Gastrocnemius medialis (tissue), 4 donors: Measurements from ENCODE around the gene XYLT1. TPM values are rescaled to one million over a fixed set of nuclear protein-coding genes. Genes with fewer than 3 reads are reported as not detected.

ENCODE experiments used
- ATAC-seq, 2 donors: fragments of 150-250 bp; one replicate each; pipeline ENCODE4 v1.9.1; 2016
- DNase-seq, 2 donors: peaks; one replicate each; pipeline ENCODE4 v3.0.0-alpha.2; 2019
- H3K27ac ChIP-seq, 4 donors: fragments of 200-600 bp; sonication (generic); 1 replicate in 1 of 4; 2 replicates in 3 of 4; pipeline ENCODE4 v1.5.1; 2016 to 2018; ENCODE audit warnings: mild to moderate bottlenecking in 2 of 4, moderate library complexity in 1 of 4
- H3K27me3 ChIP-seq, 3 donors: fragments of 200-600 bp; sonication (generic) in 2 of 3; 1 replicate in 1 of 3; 2 replicates in 2 of 3; pipeline versions ENCODE4 v1.5.1 to v1.6.0; 2016 to 2019; ENCODE audit warnings: mild to moderate bottlenecking in 1 of 3, moderate library complexity in 1 of 3
- H3K36me3 ChIP-seq, 2 donors: fragments of 200-600 bp; sonication (generic) in 1 of 2; one replicate each; pipeline ENCODE4 v1.5.1; 2017 to 2018
- H3K4me1 ChIP-seq, 2 donors: fragments of 200-600 bp; sonication (generic) in 1 of 2; one replicate each; pipeline ENCODE4 v1.5.1; 2016 to 2017; ENCODE audit warnings: mild to moderate bottlenecking in 2 of 2
- H3K4me3 ChIP-seq, 4 donors: fragments of 200-600 bp; sonication (generic) in 3 of 4; 1 replicate in 1 of 4; 2 replicates in 3 of 4; pipeline ENCODE4 v1.5.1; 2016 to 2019; ENCODE audit warnings: mild to moderate bottlenecking in 2 of 4
- H3K9me3 ChIP-seq, 3 donors: fragments of 200-600 bp; sonication (generic) in 2 of 3; 1 replicate in 1 of 3; 2 replicates in 2 of 3; pipeline ENCODE4 v1.5.1; 2016 to 2019
- CTCF ChIP-seq, 5 experiments: fragments of 450-650 bp in 3 of 5; fragments of 200-600 bp in 2 of 5; sonication (generic) in 2 of 5; IDR thresholded peaks in 4 of 5; conservative IDR thresholded peaks in 1 of 5; 1 replicate in 4 of 5; 2 replicates in 1 of 5; pipeline ENCODE4 v1.5.1; 2016 to 2019; ENCODE audit warnings: antibody characterized with exemption in 5 of 5, mild to moderate bottlenecking in 3 of 5, moderate library complexity in 3 of 5
- POLR2A ChIP-seq, 2 donors: fragments of 450-650 bp; IDR thresholded peaks; one replicate each; pipeline ENCODE4 v1.6.1; 2017; ENCODE audit warnings: antibody characterized with exemption in 2 of 2, mild to moderate bottlenecking in 2 of 2, moderate library complexity in 2 of 2
- in situ Hi-C, 4 donors: fragments of 200-750 bp; cut with MboI; loops; one replicate each; pipeline versions ENCODE4 v1.15.0 to v1.8.0; 2017; ENCODE audit warnings: low sequenced_read_pairs in 4 of 4
- intact Hi-C: fragments of 100-400 bp; cut with DNase I; formaldehyde crosslinking; loops from one replicate; pipeline ENCODE4 v1.15.1; 2023; ENCODE audit warnings: low total_unique reads
- total RNA-seq, 4 donors: library from RNA; depleted of rRNA; stranded (reverse); fragments of >200 nt; gene quantifications; one replicate each; pipeline versions ENCODE4 v1.1.0 to v1.2.3, GENCODE V29; 2016

XYLT1 gene
- total RNA-seq, 4 donors from 2014 or later, result 0.87 to 7.9 (median 1.4) TPM

GRCh38 chr16:17451843-17452242 lies 18.9 kb downstream of the XYLT1 start:
- no peak overlapping the region for H3K4me3 ChIP-seq
- no peak for DNase-seq
- ATAC-seq, result no peak
- H3K27ac ChIP-seq, result no peak overlapping the region
- H3K36me3 ChIP-seq, result no peaks in the 10 kb centered on the region
- in situ Hi-C loops, result loop anchor here in 2 of 4 donors (25.0 kb wide), 3 partner anchors 215 to 590 kb away; no protein-coding TSS in a partner anchor
- TF ChIP-seq POLR2A (IDR thresholded peaks at IDR 0.05), result no peak
- TF ChIP-seq CTCF (IDR thresholded peaks at IDR 0.05 in 4 of 5, conservative IDR thresholded peaks at IDR 0.05 in 1 of 5), result no peak
- H3K4me1 ChIP-seq, result no peaks in the 10 kb centered on the region
- intact Hi-C loops, result no loop called here
- H3K9me3 ChIP-seq, result no peaks in the 10 kb centered on the region
- H3K27me3 ChIP-seq, result peaks cover 0 to 3% (median 0%) of the 10 kb centered on the region in 3 donors

- Histone ChIP-seq H3K27ac (no peak overlapping the region), H3K4me1 (peaks cover 0 to 4% of the 10 kb centered on the region in 2 donors), H3K9me3 (no peaks in the 10 kb centered on the region), H3K36me3 (no peaks in the 10 kb centered on the region), H3K27me3 (peaks cover 0 to 3% (median 0%) of the 10 kb centered on the region in 3 donors), H3K4me3 (no peak overlapping the region)
- no peak for DNase-seq
- in situ Hi-C loops, result loop anchor here in 2 of 4 donors (25.0 kb wide), 3 partner anchors 213 to 588 kb away; no protein-coding TSS in a partner anchor
- ATAC-seq, result no peak
- TF ChIP-seq POLR2A (IDR thresholded peaks at IDR 0.05) (no peak), CTCF (IDR thresholded peaks at IDR 0.05 in 4 of 5, conservative IDR thresholded peaks at IDR 0.05 in 1 of 5) (no peak)
- intact Hi-C loops, result no loop called here
Observed at GRCh38 chr16:17450291-17450690, 20.5 kb downstream of the XYLT1 start.

GRCh38 chr16:17448640-17449638 lies 21.8 kb downstream of the XYLT1 start:
- no peaks in the 10 kb centered on the region for H3K9me3 ChIP-seq
- H3K36me3 ChIP-seq, result no peaks in the 10 kb centered on the region
- TF ChIP-seq CTCF (IDR thresholded peaks at IDR 0.05 in 4 of 5, conservative IDR thresholded peaks at IDR 0.05 in 1 of 5), result no peak
- TF ChIP-seq POLR2A (IDR thresholded peaks at IDR 0.05), result no peak
- peaks cover 0 to 4% of the 10 kb centered on the region in 2 donors for H3K4me1 ChIP-seq
- in situ Hi-C loops (no loop called here), intact Hi-C loops (no loop called here)
- ATAC-seq, result peak in 1 of 2 donors; percentile 33
- no peak overlapping the region for H3K27ac ChIP-seq
- peaks cover 0 to 3% (median 0%) of the 10 kb centered on the region in 3 donors for H3K27me3 ChIP-seq
- no peak overlapping the region for H3K4me3 ChIP-seq
- peak in 1 of 2 donors; percentile 42 for DNase-seq

- no peaks in the 10 kb centered on the region for H3K9me3 ChIP-seq
Observed at GRCh38 chr16:17447101-17447569, 23.6 kb downstream of the XYLT1 start.

More at GRCh38 chr16:17447101-17447569, 23.6 kb downstream of the XYLT1 start:
- Histone ChIP-seq H3K27me3 (peaks cover 0 to 3% (median 0%) of the 10 kb centered on the region in 3 donors), H3K36me3 (no peaks in the 10 kb centered on the region), H3K4me3 (no peak overlapping the region), H3K4me1 (peaks cover 0 to 4% of the 10 kb centered on the region in 2 donors), H3K27ac (no peak overlapping the region)
- DNase-seq (no peak), ATAC-seq (no peak)
- in situ Hi-C loops (no loop called here), intact Hi-C loops (no loop called here)
- TF ChIP-seq POLR2A (IDR thresholded peaks at IDR 0.05) (no peak), CTCF (IDR thresholded peaks at IDR 0.05 in 4 of 5, conservative IDR thresholded peaks at IDR 0.05 in 1 of 5) (no peak)
